PC-9 (cell line): ENCODE results near the gene NUDT22. TPM values are rescaled to one million over a fixed set of nuclear protein-coding genes. Genes with fewer than 3 reads are reported as not detected.

ENCODE experiments used
- BruUV-seq: library from RNA; stranded (reverse); fragments of 400-500 nt; replicated peaks from 2 replicates; lab custom pipeline; 2021; lab: Mats Ljungman, UMichigan
- CTCF ChIA-PET: fragments of 300-600 bp; sonication (Branson Sonifier 250); formaldehyde crosslinking; loops from one replicate; lab custom pipeline; 2022; ENCODE audit warnings: antibody characterized with exemption; lab: Charles Lee
- POLR2A ChIA-PET: fragments of 300-600 bp; sonication (Branson Sonifier 250); formaldehyde crosslinking; loops from one replicate; lab custom pipeline; 2022; ENCODE audit warnings: antibody characterized with exemption; ENCODE audit not compliant: unreplicated experiment; lab: Charles Lee
- DNase-seq, 2 experiments: peaks; one replicate each; pipeline versions ENCODE4 v3.0.0 to v3.0.0-alpha.2; 2015 to 2022; ENCODE audit warnings: mixed read lengths in 1 of 2
- H2AFZ ChIP-seq: fragments of 200-600 bp; sonication (generic); 2 replicates; pipeline ENCODE4 v1.8.1; 2017; ENCODE audit warnings: antibody characterized with exemption
- H3F3A ChIP-seq: fragments of 200-600 bp; sonication (generic); 2 replicates; pipeline ENCODE4 v1.8.1; 2017; ENCODE audit warnings: antibody characterized with exemption, mild to moderate bottlenecking, low read depth; ENCODE audit not compliant: insufficient read depth
- H3K27ac ChIP-seq: fragments of 200-600 bp; sonication (generic); 2 replicates; pipeline ENCODE4 v1.6.1; 2016; ENCODE audit warnings: mixed run types
- H3K27me3 ChIP-seq: fragments of 200-600 bp; sonication (generic); 2 replicates; pipeline ENCODE4 v1.6.1; 2016; ENCODE audit warnings: low read depth, mixed run types; ENCODE audit not compliant: insufficient read depth
- H3K36me3 ChIP-seq: fragments of 200-600 bp; sonication (generic); 2 replicates; pipeline ENCODE4 v1.6.1; 2016; ENCODE audit warnings: low read depth, mixed run types
- H3K4me1 ChIP-seq: fragments of 200-600 bp; sonication (generic); replicated peaks from 2 replicates; pipeline ENCODE4 v1.6.1; 2016; ENCODE audit warnings: mixed run types; ENCODE audit not compliant: insufficient read depth
- H3K4me2 ChIP-seq: fragments of 200-600 bp; sonication (generic); 2 replicates; pipeline ENCODE4 v1.6.1; 2017; ENCODE audit warnings: mixed run types
- H3K4me3 ChIP-seq: fragments of 200-600 bp; sonication (generic); 2 replicates; pipeline ENCODE4 v1.6.1; 2016; ENCODE audit warnings: mixed run types
- H3K79me2 ChIP-seq: fragments of 200-600 bp; sonication (generic); 2 replicates; pipeline ENCODE4 v1.6.1; 2017; ENCODE audit warnings: low read depth, mixed run types
- H3K9me2 ChIP-seq: fragments of 200-600 bp; sonication (generic); 2 replicates; pipeline ENCODE4 v1.8.1; 2017; ENCODE audit warnings: mild to moderate bottlenecking; ENCODE audit not compliant: insufficient read depth
- H3K9me3 ChIP-seq: fragments of 200-600 bp; sonication (generic); 2 replicates; pipeline ENCODE4 v1.8.1; 2016; ENCODE audit warnings: low read depth; ENCODE audit not compliant: insufficient read depth
- H4K20me1 ChIP-seq: fragments of 200-600 bp; sonication (generic); 2 replicates; pipeline ENCODE4 v1.8.1; 2017; ENCODE audit not compliant: insufficient read depth
- EZH2 ChIP-seq: fragments of 200-600 bp; sonication (generic); IDR thresholded peaks from 2 replicates; pipeline ENCODE4 v1.8.0; 2017; ENCODE audit warnings: antibody characterized with exemption, low read depth
- intact Hi-C: fragments of 100-400 bp; cut with micrococcal nuclease; formaldehyde crosslinking; loops from one replicate; pipeline ENCODE4 v1.10.0; 2022; ENCODE audit not compliant: unreplicated experiment
- total RNA-seq: library from RNA; stranded (reverse); gene quantifications from 2 replicates; pipeline ENCODE4 v1.2.3, GENCODE V29; 2021
- TF ChIP-seq, protein P1 (sequence below): fragments of 200-600 bp; sonication (generic); conservative IDR thresholded peaks from 2 replicates; pipeline ENCODE4 v1.6.1; 2017; ENCODE audit warnings: mixed run types, antibody characterized with exemption, mild to moderate bottlenecking, moderate library complexity

Gene NUDT22
- total RNA-seq, 1 experiment from 2014 or later: 87.4 TPM

DNA sequence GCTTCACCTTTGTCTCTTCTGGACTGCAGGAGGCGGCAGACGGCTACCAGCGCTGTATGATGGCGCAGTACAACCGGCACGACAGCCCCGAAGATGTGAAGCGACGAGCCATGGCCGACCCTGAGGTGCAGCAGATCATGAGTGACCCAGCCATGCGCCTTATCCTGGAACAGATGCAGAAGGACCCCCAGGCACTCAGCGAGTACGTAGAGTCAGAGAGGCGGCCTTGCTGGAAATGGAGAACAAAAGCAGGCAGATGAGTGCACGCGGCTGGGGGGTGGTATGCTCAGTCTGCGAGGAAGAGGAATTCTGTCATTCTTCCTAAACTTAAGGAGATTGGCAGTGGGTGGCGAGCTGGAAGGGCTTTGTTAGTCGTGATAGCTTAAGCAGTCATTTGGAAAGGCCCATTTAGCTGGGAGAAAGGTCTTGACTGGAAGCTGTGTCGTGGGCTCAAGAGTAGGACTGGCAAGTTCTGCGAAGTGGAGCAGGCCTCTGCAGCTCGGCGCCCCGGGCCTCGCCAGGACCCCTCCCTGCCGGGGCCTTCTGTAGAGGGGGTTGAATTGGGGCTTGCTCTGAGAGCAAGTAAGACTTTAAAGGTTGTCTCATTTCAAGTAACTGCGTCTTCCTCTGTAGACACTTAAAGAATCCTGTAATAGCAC is 22.5 kb upstream of the NUDT22 start:
- no TSS peak for BruUV-seq
- DNase-seq: no peak
- Histone ChIP-seq H3F3A (peaks cover 89% of the 10 kb centered on the region), H3K79me2 (no peaks in the 10 kb centered on the region), H3K9me2 (no peaks in the 10 kb centered on the region), H3K36me3 (peaks cover 21% of the 10 kb centered on the region), H3K27ac (no peak overlapping the region), H3K4me3 (no peak overlapping the region), H3K9me3 (no peaks in the 10 kb centered on the region), H2AFZ (no peak overlapping the region), H3K4me1 (0 out of 2 replicates have a peak, but pooled peaks cover 4% of the 10 kb centered on the region), H4K20me1 (peaks cover 34% of the 10 kb centered on the region), H3K27me3 (no peaks in the 10 kb centered on the region), H3K4me2 (no peak overlapping the region)
- ChIA-PET CTCF (interaction anchor here (0.6 to 1.2 kb wide), 4 partner anchors 13 to 161 kb away, joined by 3 to 11 read pairs (median 4); no protein-coding TSS in a partner anchor), POLR2A (no interaction called here)
- intact Hi-C loops: loop anchor here (1.0 kb wide), 5 partner anchors 49 to 450 kb away; no protein-coding TSS in a partner anchor
- TF ChIP-seq EZH2: no peak
- TF ChIP-seq, protein P1, sequence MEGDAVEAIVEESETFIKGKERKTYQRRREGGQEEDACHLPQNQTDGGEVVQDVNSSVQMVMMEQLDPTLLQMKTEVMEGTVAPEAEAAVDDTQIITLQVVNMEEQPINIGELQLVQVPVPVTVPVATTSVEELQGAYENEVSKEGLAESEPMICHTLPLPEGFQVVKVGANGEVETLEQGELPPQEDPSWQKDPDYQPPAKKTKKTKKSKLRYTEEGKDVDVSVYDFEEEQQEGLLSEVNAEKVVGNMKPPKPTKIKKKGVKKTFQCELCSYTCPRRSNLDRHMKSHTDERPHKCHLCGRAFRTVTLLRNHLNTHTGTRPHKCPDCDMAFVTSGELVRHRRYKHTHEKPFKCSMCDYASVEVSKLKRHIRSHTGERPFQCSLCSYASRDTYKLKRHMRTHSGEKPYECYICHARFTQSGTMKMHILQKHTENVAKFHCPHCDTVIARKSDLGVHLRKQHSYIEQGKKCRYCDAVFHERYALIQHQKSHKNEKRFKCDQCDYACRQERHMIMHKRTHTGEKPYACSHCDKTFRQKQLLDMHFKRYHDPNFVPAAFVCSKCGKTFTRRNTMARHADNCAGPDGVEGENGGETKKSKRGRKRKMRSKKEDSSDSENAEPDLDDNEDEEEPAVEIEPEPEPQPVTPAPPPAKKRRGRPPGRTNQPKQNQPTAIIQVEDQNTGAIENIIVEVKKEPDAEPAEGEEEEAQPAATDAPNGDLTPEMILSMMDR: no peak

DNA sequence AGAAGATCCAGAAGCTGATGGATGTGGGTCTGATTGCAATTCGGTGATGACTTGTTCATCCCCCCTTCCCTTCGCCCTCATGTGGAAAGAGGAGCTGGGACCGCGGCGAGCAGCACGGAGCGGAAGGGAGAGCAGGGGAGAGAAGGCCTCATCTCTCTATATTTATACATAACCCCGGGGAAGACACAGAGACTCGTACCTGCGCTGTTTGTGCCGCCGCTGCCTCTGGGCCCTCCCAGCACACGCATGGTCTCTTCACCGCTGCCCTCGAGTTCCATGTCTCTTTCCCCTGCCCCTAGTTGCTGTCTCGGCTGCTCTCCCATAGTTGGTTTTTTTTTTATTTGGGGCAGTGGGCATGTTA is 22.0 kb upstream of the NUDT22 start:
- BruUV-seq: TSS peak; percentile 50
- DNase-seq: no peak
- Histone ChIP-seq H3K9me3 (no peaks in the 10 kb centered on the region), H4K20me1 (peaks cover 29% of the 10 kb centered on the region), H3K36me3 (peaks cover 16% of the 10 kb centered on the region; the same call in 1 of the 2 replicates), H3K79me2 (no peaks in the 10 kb centered on the region), H3K27me3 (no peaks in the 10 kb centered on the region), H3K4me3 (no peak overlapping the region), H3K27ac (no peak overlapping the region), H3K9me2 (no peaks in the 10 kb centered on the region), H3K4me2 (no peak overlapping the region), H3K4me1 (0 out of 2 replicates have a peak, but pooled peaks cover 4% of the 10 kb centered on the region), H2AFZ (no peak overlapping the region), H3F3A (peaks cover 86% of the 10 kb centered on the region)
- CTCF ChIA-PET: interaction anchor here (0.6 to 1.9 kb wide), 15 partner anchors 9 to 160 kb away, joined by 3 to 23 read pairs (median 4); partner anchors contain the start of genes NUDT22, PRDX5 and TRPT1
- no peak for TF ChIP-seq EZH2
- TF ChIP-seq, protein P1: no peak
- intact Hi-C loops: loop anchor here (1.0 kb wide), 5 partner anchors 48 to 449 kb away; no protein-coding TSS in a partner anchor
- POLR2A ChIA-PET: interaction anchor here (0.7 kb wide), 3 partner anchors 67 to 1092 kb away, joined by 7 to 10 read pairs (median 9); no protein-coding TSS in a partner anchor

DNA sequence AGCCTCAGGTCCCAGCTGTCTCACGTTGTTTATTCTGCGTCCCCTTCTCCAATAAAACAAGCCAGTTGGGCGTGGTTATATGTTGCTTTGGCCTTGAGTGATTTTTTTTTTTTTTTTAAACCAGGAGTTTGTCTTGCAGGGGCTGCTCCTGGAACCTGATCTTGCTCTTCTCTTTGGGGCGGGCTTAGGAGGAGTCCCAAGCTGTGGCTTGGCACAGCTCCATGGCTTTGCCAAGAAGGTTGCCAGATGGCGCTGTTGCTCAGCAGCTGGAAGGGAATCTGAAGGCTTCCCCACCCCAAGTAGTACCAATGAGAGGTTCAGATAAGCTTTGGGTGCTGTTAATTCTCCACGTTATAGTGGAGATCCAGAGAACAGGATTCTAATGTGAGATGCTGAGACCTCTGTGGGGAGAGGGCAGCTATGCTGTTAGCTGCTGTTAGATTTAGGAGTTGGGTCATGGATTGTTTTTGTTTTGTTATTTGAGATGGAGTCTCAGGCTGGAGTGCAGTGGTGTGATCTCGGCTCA is 21.5 kb upstream of the NUDT22 start:
- CTCF ChIA-PET: interaction anchor here (0.6 to 1.9 kb wide), 16 partner anchors 8 to 151 kb away, joined by 3 to 23 read pairs (median 4); partner anchors contain the start of genes NUDT22, PRDX5 and TRPT1
- TF ChIP-seq EZH2: no peak
- TF ChIP-seq, protein P1: peak; percentile 88
- Histone ChIP-seq H3K27ac (no peak overlapping the region), H3F3A (peaks cover 83% of the 10 kb centered on the region), H3K27me3 (no peaks in the 10 kb centered on the region), H3K4me2 (no peak overlapping the region), H3K4me3 (no peak overlapping the region), H2AFZ (no peak overlapping the region), H3K36me3 (peaks cover 15% of the 10 kb centered on the region; the same call in 1 of the 2 replicates), H3K9me2 (no peaks in the 10 kb centered on the region), H3K9me3 (no peaks in the 10 kb centered on the region), H4K20me1 (peaks cover 28% of the 10 kb centered on the region), H3K79me2 (no peaks in the 10 kb centered on the region), H3K4me1 (0 out of 2 replicates have a peak, but pooled peaks cover 4% of the 10 kb centered on the region)
- DNase-seq: peak; percentile 85 to 93
- intact Hi-C loops: loop anchor here (1.0 kb wide), 5 partner anchors 48 to 449 kb away; no protein-coding TSS in a partner anchor
- no TSS peak for BruUV-seq
- POLR2A ChIA-PET: interaction anchor here (0.6 to 0.7 kb wide), 4 partner anchors 67 to 1287 kb away, joined by 3 to 10 read pairs (median 8); no protein-coding TSS in a partner anchor
